Testis (tissue), 3 donors: ENCODE results near the gene NHSL1. TPM values are rescaled to one million over a fixed set of nuclear protein-coding genes. Genes with fewer than 3 reads are reported as not detected.

Experiments
- DNase-seq: peaks from one replicate; pipeline ENCODE4 v3.0.0-alpha.2; 2019
- H3K27ac ChIP-seq, 2 donors: fragments of 200-600 bp; sonication (generic); one replicate each; pipeline ENCODE4 v1.5.1; 2019
- H3K27me3 ChIP-seq: fragments of 200-600 bp; sonication (generic); one replicate; pipeline ENCODE4 v1.5.1; 2019
- H3K36me3 ChIP-seq: fragments of 200-600 bp; sonication (generic); one replicate; pipeline ENCODE4 v1.5.1; 2017; ENCODE audit warnings: low read depth; ENCODE audit errors: missing control alignments
- H3K4me1 ChIP-seq: fragments of 200-600 bp; sonication (generic); one replicate; pipeline ENCODE4 v1.5.1; 2019
- H3K4me3 ChIP-seq, 2 donors: fragments of 200-600 bp; sonication (generic); one replicate each; pipeline ENCODE4 v1.5.1; 2017 to 2019
- H3K9me3 ChIP-seq: fragments of 200-600 bp; sonication (generic); one replicate; pipeline ENCODE4 v1.5.1; 2017
- POLR2A ChIP-seq: fragments of 450-650 bp; IDR thresholded peaks from one replicate; pipeline ENCODE4 v1.6.1; 2017; ENCODE audit warnings: antibody characterized with exemption, mild to moderate bottlenecking, moderate library complexity
- WGBS, 2 donors: methylation state at CpG; one replicate each; pipeline ENCODE4 v1.1.5; 2018; 5-methylcytosine and 5-hydroxymethylcytosine counted together
- intact Hi-C: fragments of 100-400 bp; cut with DNase I; formaldehyde crosslinking; loops from one replicate; pipeline ENCODE4 v1.15.1; 2023; ENCODE audit warnings: low total_unique reads
- polyA plus RNA-seq: library from polyadenylated mRNA; stranded (reverse); fragments of 350-450 nt; fragmentation: Illumina TruSeq; extraction: RNeasy Lipid Tissue Mini Kit (QIAGEN cat#74804); gene quantifications from one replicate; pipeline ENCODE4 v1.2.3, GENCODE V29; 2014; ENCODE audit warnings: low read depth, low replicate concordance; ENCODE audit not compliant: insufficient read depth
- total RNA-seq, 2 donors: library from RNA; depleted of rRNA; stranded (reverse); fragments of >200 nt; gene quantifications; one replicate each; pipeline ENCODE4 v1.2.3, GENCODE V29; 2016
- TF ChIP-seq, protein P1 (sequence below), 3 experiments: fragments of 450-650 bp in 2 of 3; fragments of 200-600 bp in 1 of 3; sonication (generic) in 1 of 3; IDR thresholded peaks; one replicate each; pipeline ENCODE4 v1.5.1; 2016 to 2019; ENCODE audit warnings: antibody characterized with exemption in 3 of 3, mild to moderate bottlenecking in 2 of 3, moderate library complexity in 1 of 3

The NHSL1 gene
- total and polyA plus RNA-seq, 3 donors from 2014 or later, result 2.5 to 2.7 (median 2.6) TPM

- no peak overlapping the region for H3K27ac ChIP-seq
- TF ChIP-seq, protein P1, sequence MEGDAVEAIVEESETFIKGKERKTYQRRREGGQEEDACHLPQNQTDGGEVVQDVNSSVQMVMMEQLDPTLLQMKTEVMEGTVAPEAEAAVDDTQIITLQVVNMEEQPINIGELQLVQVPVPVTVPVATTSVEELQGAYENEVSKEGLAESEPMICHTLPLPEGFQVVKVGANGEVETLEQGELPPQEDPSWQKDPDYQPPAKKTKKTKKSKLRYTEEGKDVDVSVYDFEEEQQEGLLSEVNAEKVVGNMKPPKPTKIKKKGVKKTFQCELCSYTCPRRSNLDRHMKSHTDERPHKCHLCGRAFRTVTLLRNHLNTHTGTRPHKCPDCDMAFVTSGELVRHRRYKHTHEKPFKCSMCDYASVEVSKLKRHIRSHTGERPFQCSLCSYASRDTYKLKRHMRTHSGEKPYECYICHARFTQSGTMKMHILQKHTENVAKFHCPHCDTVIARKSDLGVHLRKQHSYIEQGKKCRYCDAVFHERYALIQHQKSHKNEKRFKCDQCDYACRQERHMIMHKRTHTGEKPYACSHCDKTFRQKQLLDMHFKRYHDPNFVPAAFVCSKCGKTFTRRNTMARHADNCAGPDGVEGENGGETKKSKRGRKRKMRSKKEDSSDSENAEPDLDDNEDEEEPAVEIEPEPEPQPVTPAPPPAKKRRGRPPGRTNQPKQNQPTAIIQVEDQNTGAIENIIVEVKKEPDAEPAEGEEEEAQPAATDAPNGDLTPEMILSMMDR (IDR thresholded peaks at IDR 0.05), result no peak
- no peak for TF ChIP-seq POLR2A
These were observed 12.8 kb downstream of the NHSL1 start for GRCh38 chr6:138486249-138487101.

GRCh38 chr6:138485586-138486248, 13.6 kb downstream of the NHSL1 start:
- Histone ChIP-seq H3K27me3 (no peaks in the 10 kb centered on the region), H3K4me3 (no peak overlapping the region), H3K9me3 (no peaks in the 10 kb centered on the region), H3K27ac (no peak overlapping the region), H3K36me3 (no peaks in the 10 kb centered on the region), H3K4me1 (no peaks in the 10 kb centered on the region)
- intact Hi-C loops, result no loop called here
- TF ChIP-seq, protein P1 (IDR thresholded peaks at IDR 0.05), result no peak
- TF ChIP-seq POLR2A, result no peak
- no peak for DNase-seq
- 85 to 86% methylated on average over 13 of the region's 13 CpGs for WGBS, 2 donors

More at GRCh38 chr6:138486249-138487101, 12.8 kb downstream of the NHSL1 start:
- Histone ChIP-seq H3K4me1 (no peaks in the 10 kb centered on the region), H3K27me3 (no peaks in the 10 kb centered on the region), H3K4me3 (no peak overlapping the region), H3K9me3 (no peaks in the 10 kb centered on the region), H3K36me3 (no peaks in the 10 kb centered on the region)
- WGBS, 2 donors, result 87 to 89% methylated on average over 4 of the region's 4 CpGs
- DNase-seq, result no peak
- intact Hi-C loops, result no loop called here

DNA sequence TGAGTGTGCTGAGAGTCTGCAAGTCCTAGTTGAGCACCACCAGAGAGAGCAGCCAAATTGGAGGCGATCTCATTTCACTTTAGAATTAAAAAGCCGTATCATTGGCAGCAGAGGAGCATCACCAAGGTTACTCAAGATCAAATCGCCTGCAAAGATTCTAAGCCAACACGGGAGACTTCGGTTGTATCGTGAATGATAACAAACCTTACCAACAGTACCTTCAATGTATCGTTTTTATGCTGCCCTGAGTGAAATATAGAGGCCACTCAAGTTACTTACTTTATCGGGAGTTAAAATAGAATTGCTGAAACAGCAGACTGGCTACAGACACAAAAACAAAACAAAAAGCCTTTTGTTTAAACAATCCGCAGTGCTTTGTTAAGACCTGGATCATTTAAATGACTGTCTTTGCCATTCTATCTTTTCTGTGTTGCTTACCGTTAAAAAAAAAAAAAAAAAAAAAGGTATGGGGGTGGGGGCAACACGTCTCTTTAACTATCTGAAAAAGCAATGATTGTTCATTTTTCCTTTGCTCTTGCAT, 14.2 kb downstream of the NHSL1 start:
- Histone ChIP-seq H3K27ac (no peak overlapping the region), H3K9me3 (no peaks in the 10 kb centered on the region), H3K27me3 (no peaks in the 10 kb centered on the region), H3K4me3 (no peak overlapping the region), H3K36me3 (no peaks in the 10 kb centered on the region), H3K4me1 (no peaks in the 10 kb centered on the region)
- TF ChIP-seq POLR2A, result no peak
- TF ChIP-seq, protein P1 (IDR thresholded peaks at IDR 0.05), result no peak
- 29 to 51% methylated on average over 11 of the region's 11 CpGs for WGBS, 2 donors
- DNase-seq, result peak; percentile 20
- intact Hi-C loops, result no loop called here

GRCh38 chr6:138484018-138484731, 15.1 kb downstream of the NHSL1 start:
- Histone ChIP-seq H3K27ac (no peak overlapping the region), H3K4me3 (no peak overlapping the region), H3K36me3 (no peaks in the 10 kb centered on the region), H3K4me1 (no peaks in the 10 kb centered on the region), H3K27me3 (no peaks in the 10 kb centered on the region), H3K9me3 (no peaks in the 10 kb centered on the region)
- TF ChIP-seq, protein P1 (IDR thresholded peaks at IDR 0.05), result no peak
- no peak for TF ChIP-seq POLR2A
- intact Hi-C loops, result no loop called here
- DNase-seq, result no peak
- 86 to 87% methylated on average over 3 of the region's 3 CpGs for WGBS, 2 donors
